NCI-H748 (cell line): ENCODE data around the gene NAE1.
"Not testable (repeated sequence)": the region's sequence is repeated elsewhere in the genome, so short reads cannot be mapped to it uniquely, and the experiment has no call there.

ENCODE experiments used
- DNase-seq: peaks from one replicate; lab custom pipeline; 2025; ENCODE audit not compliant: unreplicated experiment; lab: John Stamatoyannopoulos, UW

NAE1 gene

GRCh38 chr16:66809765-66810164, 21.0 kb downstream of the NAE1 start:
- no peak for DNase-seq

- no peak for DNase-seq
Observed at GRCh38 chr16:66802159-66802558, 28.6 kb downstream of the NAE1 start.

GRCh38 chr16:66801320-66802105, 29.3 kb downstream of the NAE1 start, which contains the start of gene TERB1:
TSS of gene TERB1 (minus strand) at chr16:66801584. CDS start at chr16:66796798, 4,786 bp downstream.
- DNase-seq = no peak

GRCh38 chr16:66800856-66801255, 29.9 kb downstream of the NAE1 start:
- no peak for DNase-seq

- no peak for DNase-seq
Observed at GRCh38 chr16:66798161-66798560, 32.6 kb downstream of the NAE1 start.

- DNase-seq = not testable (repeated sequence)
Observed at GRCh38 chr16:66793984-66794383, 36.8 kb downstream of the NAE1 start.

GRCh38 chr16:66790130-66790733, 40.5 kb downstream of the NAE1 start:
- no peak for DNase-seq

- DNase-seq = no peak
Observed at GRCh38 chr16:66787427-66787826, 43.3 kb downstream of the NAE1 start.

- no peak for DNase-seq
Observed at GRCh38 chr16:66786551-66786950, 44.2 kb downstream of the NAE1 start.

GRCh38 chr16:66776457-66776856, 54.3 kb downstream of the NAE1 start:
- no peak for DNase-seq

- no peak for DNase-seq
Observed at GRCh38 chr16:66774981-66775380, 55.8 kb downstream of the NAE1 start.

GRCh38 chr16:66758086-66758485, 72.7 kb downstream of the NAE1 start:
- DNase-seq = no peak

GRCh38 chr16:66754819-66755218, 76.0 kb downstream of the NAE1 start:
- DNase-seq = no peak

GRCh38 chr16:66754211-66754610, 76.6 kb downstream of the NAE1 start:
- no peak for DNase-seq

GRCh38 chr16:66752958-66753357, 77.8 kb downstream of the NAE1 start:
- no peak for DNase-seq
